H1 (cell line): ENCODE data around the gene PLB1. TPM values are rescaled to one million over a fixed set of nuclear protein-coding genes. Genes with fewer than 3 reads are reported as not detected.

ENCODE experiments used
- CTCF ChIA-PET: fragments of 300-600 bp; sonication (Branson Sonifier 250); formaldehyde crosslinking; loops from one replicate; lab custom pipeline; 2021; ENCODE audit not compliant: partially characterized antibody; lab: Charles Lee
- POLR2A ChIA-PET: fragments of 300-600 bp; sonication (Branson Sonifier 250); formaldehyde crosslinking; loops from one replicate; lab custom pipeline; 2021; ENCODE audit warnings: inconsistent platforms; ENCODE audit not compliant: partially characterized antibody; lab: Charles Lee
- DNase-seq, 2 experiments: peaks; one replicate each; pipeline versions ENCODE4 v3.0.0 to v3.0.0-alpha.2; 2010 to 2022; ENCODE audit warnings: low spot score in 2 of 2, low read depth in 1 of 2, mixed read lengths in 1 of 2
- FAIRE-seq: peaks from 2 replicates; lab custom pipeline; 2011; peaks lifted over from hg19 to GRCh38; lab: Jason Lieb, UNC
- H2AFZ ChIP-seq: 2 replicates; pipeline ENCODE4 v1.8.1; 2012; ENCODE audit warnings: low read length, inconsistent platforms
- H2AK5ac ChIP-seq: 2 replicates; pipeline ENCODE4 v1.6.1; 2013; ENCODE audit warnings: low read depth, low read length
- H2BK120ac ChIP-seq: replicated peaks from 2 replicates; pipeline ENCODE3; 2013; ENCODE audit warnings: low read depth, low read length, inconsistent platforms
- H2BK12ac ChIP-seq: 2 replicates; pipeline ENCODE4 v1.6.1; 2013; ENCODE audit warnings: low read depth, low read length
- H2BK15ac ChIP-seq: 2 replicates; pipeline ENCODE4 v1.6.1; 2013; ENCODE audit warnings: low read length
- H2BK20ac ChIP-seq: 2 replicates; pipeline ENCODE4 v1.6.1; 2013; ENCODE audit warnings: low read length
- H2BK5ac ChIP-seq: 2 replicates; pipeline ENCODE4 v1.6.1; 2013; ENCODE audit warnings: low read depth, low read length
- H3K14ac ChIP-seq: 2 replicates; pipeline ENCODE4 v1.6.1; 2013; ENCODE audit warnings: inconsistent platforms; ENCODE audit not compliant: insufficient read length
- H3K18ac ChIP-seq: 2 replicates; pipeline ENCODE4 v1.6.1; 2013; ENCODE audit warnings: low read length; ENCODE audit errors: extremely low read depth
- H3K23ac ChIP-seq: 2 replicates; pipeline ENCODE4 v1.6.1; 2013; ENCODE audit warnings: inconsistent platforms; ENCODE audit not compliant: insufficient read length
- H3K23me2 ChIP-seq: 2 replicates; pipeline ENCODE4 v1.6.1; 2013; ENCODE audit warnings: low read depth, low read length
- H3K27ac ChIP-seq: 2 replicates; pipeline ENCODE4 v1.6.1; 2011; ENCODE audit warnings: low read depth, low read length, inconsistent platforms
- H3K27me3 ChIP-seq, 4 experiments: replicated peaks in 1 of 4; 1 replicate in 1 of 4; 2 replicates in 3 of 4; pipeline versions ENCODE4 v1.6.1 to v1.8.1; 2011 to 2013; ENCODE audit warnings: low read length in 3 of 4, mild to moderate bottlenecking in 3 of 4, inconsistent platforms in 2 of 4, mixed read lengths in 2 of 4, moderate library complexity in 1 of 4; ENCODE audit not compliant: control insufficient read depth in 3 of 4, insufficient read depth in 3 of 4; ENCODE audit errors: extremely low read depth in 1 of 4
- H3K36me3 ChIP-seq, 4 experiments: 2 replicates each; pipeline versions ENCODE4 v1.6.1 to v1.8.1; 2011 to 2013; ENCODE audit warnings: mild to moderate bottlenecking in 4 of 4, low read length in 3 of 4, moderate library complexity in 2 of 4, control low read depth in 1 of 4, inconsistent platforms in 1 of 4; ENCODE audit not compliant: insufficient read depth in 4 of 4, control insufficient read depth in 2 of 4
- H3K4ac ChIP-seq: replicated peaks from 2 replicates; pipeline ENCODE3; 2013; ENCODE audit warnings: low read length, low read depth, mixed read lengths, inconsistent platforms; ENCODE audit not compliant: insufficient read length
- H3K4me1 ChIP-seq, 4 experiments: replicated peaks in 1 of 4; 1 replicate in 1 of 4; 2 replicates in 3 of 4; pipeline versions ENCODE4 v1.6.1 to v1.8.1; 2011 to 2013; ENCODE audit warnings: low read length in 3 of 4, inconsistent platforms in 2 of 4, mixed read lengths in 1 of 4; ENCODE audit not compliant: insufficient read depth in 4 of 4, control insufficient read depth in 3 of 4
- H3K4me2 ChIP-seq, 2 experiments: 2 replicates each; pipeline versions ENCODE4 v1.6.1 to v1.8.1; 2011 to 2013; ENCODE audit warnings: low read depth in 2 of 2, low read length in 2 of 2, control low read depth in 1 of 2, inconsistent platforms in 1 of 2, mild to moderate bottlenecking in 1 of 2; ENCODE audit not compliant: insufficient read depth in 1 of 2
- H3K4me3 ChIP-seq, 4 experiments: fragments of 200-600, 300-600 bp in 1 of 4; sonication (generic), shearing (Covaris generic), sonication (Bioruptor Twin) in 1 of 4; 2 replicates each; pipeline versions ENCODE4 v1.5.1 to v1.8.1; 2011 to 2016; ENCODE audit warnings: low read length in 4 of 4, low read depth in 3 of 4, control low read depth in 2 of 4, inconsistent platforms in 2 of 4, mild to moderate bottlenecking in 2 of 4, mixed read lengths in 1 of 4, moderate library complexity in 1 of 4; ENCODE audit not compliant: insufficient read depth in 2 of 4; ENCODE audit errors: extremely low read depth in 1 of 4
- H3K56ac ChIP-seq: replicated peaks from 2 replicates; pipeline ENCODE3; 2013; ENCODE audit warnings: low read depth, mild to moderate bottlenecking, mixed read lengths, low read length, inconsistent platforms; ENCODE audit not compliant: insufficient read length
- H3K79me1 ChIP-seq: 2 replicates; pipeline ENCODE4 v1.6.1; 2013; ENCODE audit warnings: low read depth, low read length, control low read depth
- H3K79me2 ChIP-seq, 2 experiments: 2 replicates each; pipeline versions ENCODE4 v1.6.1 to v1.8.1; 2012 to 2013; ENCODE audit warnings: low read length in 2 of 2, mild to moderate bottlenecking in 2 of 2, inconsistent platforms in 1 of 2; ENCODE audit not compliant: insufficient read depth in 2 of 2, control insufficient read depth in 1 of 2
- H3K9ac ChIP-seq, 4 experiments: replicated peaks in 1 of 4; 1 replicate in 1 of 4; 2 replicates in 3 of 4; pipeline versions ENCODE4 v1.6.1 to v1.8.1; 2011 to 2013; ENCODE audit warnings: low read depth in 3 of 4, low read length in 3 of 4, control low read depth in 2 of 4, mild to moderate bottlenecking in 2 of 4, moderate library complexity in 2 of 4, inconsistent platforms in 1 of 4; ENCODE audit errors: extremely low read depth in 1 of 4
- H3K9me3 ChIP-seq, 2 experiments: 2 replicates each; pipeline versions ENCODE4 v1.6.1 to v1.8.1; 2012 to 2013; ENCODE audit warnings: mild to moderate bottlenecking in 2 of 2, moderate library complexity in 2 of 2, control low read depth in 1 of 2, inconsistent platforms in 1 of 2, low read depth in 1 of 2, low read length in 1 of 2, mixed read lengths in 1 of 2; ENCODE audit not compliant: insufficient read depth in 2 of 2
- H4K20me1 ChIP-seq, 2 experiments: replicated peaks in 1 of 2; 2 replicates each; pipeline versions ENCODE3 to v1.8.1; 2011 to 2013; ENCODE audit warnings: inconsistent platforms in 2 of 2, low read length in 2 of 2, mild to moderate bottlenecking in 1 of 2; ENCODE audit not compliant: insufficient read depth in 2 of 2, control insufficient read depth in 1 of 2
- H4K5ac ChIP-seq: 2 replicates; pipeline ENCODE4 v1.6.1; 2013; ENCODE audit warnings: low read length, low read depth, mixed read lengths, inconsistent platforms; ENCODE audit not compliant: insufficient read length
- H4K8ac ChIP-seq: 2 replicates; pipeline ENCODE4 v1.8.0; 2013; ENCODE audit warnings: mild to moderate bottlenecking, moderate library complexity, low read length, inconsistent platforms; ENCODE audit not compliant: insufficient read depth; ENCODE audit errors: extremely low read depth
- H4K91ac ChIP-seq: replicated peaks from 2 replicates; pipeline ENCODE3; 2013; ENCODE audit warnings: low read length, mixed read lengths, inconsistent platforms; ENCODE audit not compliant: insufficient read length
- HDAC6 ChIP-seq: IDR thresholded peaks from one replicate; pipeline ENCODE4 v1.7.1; 2012; ENCODE audit warnings: low read depth, mild to moderate bottlenecking, inconsistent platforms, low read length, moderate library complexity
- KDM4A ChIP-seq: IDR thresholded peaks from one replicate; pipeline ENCODE4 v1.7.1; 2012; ENCODE audit warnings: low read depth, mild to moderate bottlenecking, moderate library complexity, low read length, inconsistent platforms; ENCODE audit not compliant: severe bottlenecking
- RAD21 ChIP-seq, 2 experiments: IDR thresholded peaks in 1 of 2; conservative IDR thresholded peaks in 1 of 2; 2 replicates each; pipeline ENCODE4 v1.6.1; 2011; ENCODE audit warnings: low read depth in 2 of 2, low read length in 2 of 2, improper control_type of control experiment in 1 of 2, inconsistent platforms in 1 of 2, mild to moderate bottlenecking in 1 of 2, moderate library complexity in 1 of 2
- SIRT6 ChIP-seq: IDR thresholded peaks from one replicate; pipeline ENCODE4 v1.7.1; 2012; ENCODE audit warnings: low read length, inconsistent platforms
- SIX5 ChIP-seq: IDR thresholded peaks from 2 replicates; pipeline ENCODE4 v1.6.1; 2011; ENCODE audit warnings: mild to moderate bottlenecking, low read depth, low read length
- YY1 ChIP-seq: IDR thresholded peaks from 2 replicates; pipeline ENCODE4 v1.6.1; 2011; ENCODE audit warnings: low read depth, mild to moderate bottlenecking, low read length
- WGBS, 2 experiments: shearing (Covaris generic) in 1 of 2; methylation state at CpG; one replicate each; pipeline versions ENCODE4 v1.1.6 to v1.1.7; 2013 to 2015; ENCODE audit warnings: low lambda C conversion rate in 2 of 2, mixed read lengths in 2 of 2, inconsistent platforms in 1 of 2, low coverage in 1 of 2, missing lambda C conversion rate in 1 of 2; ENCODE audit not compliant: insufficient replicate concordance in 2 of 2, insufficient coverage in 1 of 2, insufficient read length in 1 of 2; ENCODE audit errors: extremely low coverage in 1 of 2, missing lambda C conversion rate in 1 of 2; 5-methylcytosine and 5-hydroxymethylcytosine counted together
- polyA plus RNA-seq, 7 experiments: library from polyadenylated mRNA; depleted of rRNA in 3 of 7; stranded (reverse) in 5 of 7; unstranded in 2 of 7; fragments of >200 nt in 5 of 7; fragments of 200-250 nt in 2 of 7; gene quantifications; 1 replicate in 5 of 7; 2 replicates in 1 of 7; 4 replicates in 1 of 7; pipeline versions ENCODE4 v1.2.1 to v1.2.3, GENCODE V29; 2011 to 2013; ENCODE audit warnings: missing spikeins in 2 of 7, mixed read lengths in 2 of 7
- total RNA-seq: library from RNA; stranded (reverse); fragmentation: NEBNext Ultra II Directional; extraction: Animal tissue kit (Norgen Biotek cat#: 25700); gene quantifications from 2 replicates; pipeline ENCODE4 v1.2.1, GENCODE V29; 2021

The PLB1 gene
- total and polyA plus RNA-seq, 2 of the 8 experiments (the other 6 are each of a cell fraction or from before 2014, with no cell fraction given) = 0.20 to 0.36 TPM

- Histone ChIP-seq H4K5ac (no peak overlapping the region), H2BK15ac (no peak overlapping the region), H4K8ac (no peak overlapping the region), H3K4me2 (no peak overlapping the region), H2AK5ac (no peak overlapping the region), H4K91ac (no peak overlapping the region), H3K79me1 (no peaks in the 10 kb centered on the region), H3K23me2 (no peaks in the 10 kb centered on the region), H3K9ac (no peak overlapping the region), H3K23ac (no peak overlapping the region), H3K14ac (no peak overlapping the region), H2BK120ac (no peak overlapping the region), H2BK20ac (no peak overlapping the region), H2AFZ (no peak overlapping the region), H3K79me2 (no peaks in the 10 kb centered on the region), H3K36me3 (no peaks in the 10 kb centered on the region), H3K4me3 (no peak overlapping the region), H3K9me3 (no peaks in the 10 kb centered on the region), H3K56ac (no peak overlapping the region), H2BK5ac (no peak overlapping the region), H4K20me1 (no peaks in the 10 kb centered on the region), H2BK12ac (no peak overlapping the region), H3K4ac (no peak overlapping the region), H3K18ac (no peak overlapping the region), H3K4me1 (no peaks in the 10 kb centered on the region), H3K27me3 (no peaks in the 10 kb centered on the region), H3K27ac (no peak overlapping the region)
- TF ChIP-seq SIRT6 = no peak
- no peak for TF ChIP-seq HDAC6
- TF ChIP-seq YY1 = no peak
- TF ChIP-seq RAD21 (IDR thresholded peaks at IDR 0.05 in 1 of 2, conservative IDR thresholded peaks at IDR 0.05 in 1 of 2; ENCODE audit: low read depth in 2 of 2, low read length in 2 of 2) = no peak
- no peak for TF ChIP-seq SIX5
- no peak for TF ChIP-seq KDM4A
- FAIRE-seq = no peak
- ChIA-PET POLR2A (interaction anchor here (0.8 kb wide), 1 partner anchor 316 kb away, joined by 3 read pairs; no protein-coding TSS in a partner anchor), CTCF (interaction anchor here (1.1 kb wide), 1 partner anchor 32 kb away, joined by 4 read pairs; no protein-coding TSS in a partner anchor)
- WGBS, 2 experiments = 91% methylated on average over 3 of the region's 3 CpGs; no CpG with 5 or more reads in 1 of the 2 experiments
- DNase-seq = no peak
These were observed 11.0 kb upstream of the PLB1 start for GRCh38 chr2:28484835-28485234.
